Activated CD4-positive, alpha-beta T cell treated with anti-CD3 and anti-CD28 coated beads, Interleukin-2, amount 50 U/mL, for 4 hours (primary cell): ENCODE data around the gene RMI1.
"Not testable (repeated sequence)": the region's sequence is repeated elsewhere in the genome, so short reads cannot be mapped to it uniquely, and the experiment has no call there.

Experiments used
- DNase-seq, 2 experiments: peaks; one replicate each; pipeline ENCODE4 v3.0.0-alpha.2; 2020

RMI1 gene

DNA sequence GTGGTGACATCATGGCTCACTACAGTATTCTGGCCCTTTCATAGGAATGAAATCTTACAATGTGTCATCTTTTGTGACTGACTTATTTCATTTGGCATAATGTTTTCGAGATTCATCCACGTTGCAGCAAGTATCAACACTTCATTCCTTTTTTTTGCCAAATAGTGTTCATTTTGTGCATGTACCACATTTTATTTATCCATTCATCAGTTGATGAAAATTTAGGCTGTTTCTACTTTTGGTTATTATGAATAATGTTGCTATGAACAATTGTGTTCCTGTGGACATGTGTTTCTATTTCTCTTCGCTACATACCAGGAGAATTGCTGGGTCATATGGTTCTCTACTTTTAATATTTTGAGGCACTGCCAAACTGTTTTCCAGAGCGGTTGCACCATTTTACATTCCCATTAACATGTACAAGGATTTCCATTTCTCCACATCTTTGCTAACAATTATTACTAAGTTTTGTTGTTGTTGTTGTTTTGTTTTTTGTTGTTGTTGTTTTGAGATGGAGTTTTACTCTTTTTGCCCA lies 43.5 kb downstream of the RMI1 start:
- no peak for DNase-seq

DNA sequence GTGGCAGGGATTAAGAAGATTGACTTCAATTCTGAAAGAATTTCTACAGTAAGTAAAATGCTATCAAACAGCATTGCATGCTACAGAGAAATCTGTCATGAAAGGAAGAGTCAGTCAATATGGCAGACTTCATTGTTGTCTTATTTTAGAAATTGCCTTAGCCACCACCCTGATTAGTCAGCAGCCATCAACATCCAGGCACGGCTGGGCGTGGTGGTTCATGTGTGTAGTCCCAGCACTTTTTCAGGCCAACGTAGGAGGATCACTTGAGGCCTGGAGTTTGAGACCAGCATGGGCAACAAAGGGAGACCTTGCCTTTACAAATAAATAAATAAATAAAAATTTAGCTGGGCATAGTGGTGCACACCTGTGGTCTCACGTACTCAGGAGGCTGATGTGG lies 46.6 kb downstream of the RMI1 start:
- no peak for DNase-seq

DNA sequence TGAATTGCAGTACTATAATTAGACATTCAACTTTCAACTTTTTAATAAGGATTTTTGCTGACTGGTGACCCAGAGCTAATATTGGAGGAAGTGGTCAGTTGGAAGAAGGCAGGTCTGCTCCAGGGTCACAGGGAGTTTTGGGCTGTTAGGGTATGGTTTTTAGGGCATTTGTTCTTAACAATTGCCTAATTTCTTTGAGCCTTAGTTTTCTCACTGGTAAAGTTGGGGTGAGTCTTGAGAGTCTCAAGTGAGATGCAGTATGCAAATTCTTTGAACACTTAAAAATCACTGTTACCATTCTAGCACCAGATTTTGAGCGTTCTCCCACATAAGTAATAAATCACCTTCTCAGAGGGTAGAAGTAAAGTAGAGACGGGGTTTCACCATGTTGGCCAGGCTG lies 50.9 kb downstream of the RMI1 start:
- no peak for DNase-seq

DNA sequence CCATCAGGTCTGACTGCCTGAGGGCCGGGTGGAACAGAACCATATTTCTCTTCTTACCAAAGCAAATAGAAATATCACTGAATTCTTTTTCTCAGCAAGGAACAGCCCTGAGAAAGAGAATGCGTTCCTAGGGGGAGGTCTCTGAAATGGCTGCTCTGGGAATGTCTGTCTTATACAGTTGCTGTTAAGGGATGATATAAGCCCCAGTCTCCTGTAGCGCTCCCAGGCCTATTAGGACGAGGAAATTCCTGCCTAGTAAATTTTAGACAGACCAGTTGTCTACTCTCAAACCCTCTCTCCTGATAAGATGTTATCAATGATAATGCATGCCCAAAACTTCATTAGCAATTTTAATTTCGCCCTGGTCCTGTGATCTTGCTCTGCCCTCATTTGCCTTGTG lies 61.3 kb downstream of the RMI1 start:
- DNase-seq: not testable (repeated sequence)

DNA sequence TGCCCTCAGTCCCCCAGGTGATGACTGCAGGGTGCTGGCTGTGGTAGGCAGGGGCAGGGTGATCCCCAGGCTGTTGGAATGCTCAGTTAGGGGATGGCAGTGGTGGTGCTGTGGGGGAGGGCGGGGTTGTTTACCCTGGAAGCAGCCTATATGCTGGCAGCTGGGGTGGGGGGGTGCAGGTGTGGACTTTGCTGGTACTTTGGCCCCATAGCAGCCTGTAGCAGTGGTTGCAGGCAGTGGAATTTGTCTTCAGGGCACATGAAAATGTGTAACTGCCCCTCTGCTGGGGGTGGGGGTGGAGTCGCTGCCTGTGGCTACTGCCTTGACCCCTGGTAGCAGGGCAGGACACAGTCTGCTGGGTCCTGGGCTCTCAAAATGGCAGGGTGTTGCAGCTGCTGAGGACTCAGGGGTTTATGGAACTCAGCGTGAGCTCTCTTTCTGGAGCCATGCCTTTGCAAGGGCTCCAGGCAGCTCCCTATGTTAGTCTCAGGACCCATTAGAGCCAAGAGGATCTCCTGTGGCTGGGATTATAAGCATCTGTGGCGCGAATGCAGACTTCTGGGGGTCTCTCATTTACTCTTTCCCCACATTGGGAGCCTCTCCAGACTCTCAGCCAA lies 65.0 kb downstream of the RMI1 start:
- DNase-seq: no peak
